ENCODE data around the gene RAB1B. TPM values are rescaled to one million over a fixed set of nuclear protein-coding genes. Genes with fewer than 3 reads are reported as not detected.

RAB1B gene
- total RNA-seq, 1 experiment from 2014 or later, result 148 TPM

DNA sequence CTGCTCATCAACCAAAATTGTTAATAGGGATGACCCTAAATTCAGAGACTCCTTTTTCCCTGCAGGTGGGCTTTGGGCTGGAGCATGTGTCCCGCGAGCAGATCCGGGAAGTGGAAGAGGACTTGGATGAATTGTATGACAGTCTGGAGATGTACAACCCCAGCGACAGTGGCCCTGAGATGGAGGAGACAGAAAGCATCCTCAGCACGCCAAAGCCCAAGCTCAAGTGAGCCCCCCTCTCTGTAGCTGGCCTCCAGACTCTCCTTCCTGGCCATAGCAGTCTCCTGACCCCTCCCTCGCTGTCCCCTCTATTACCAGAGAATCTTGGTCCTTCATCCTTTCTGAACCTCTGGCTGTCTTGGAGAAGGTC, 47.9 kb upstream of the RAB1B start:
- RAD21 ChIA-PET (ENCODE audit: low non-redundant PET in 1 of 2, low total read pairs in 2 of 2, uncharacterized antibody in 2 of 2, unreplicated experiment in 2 of 2), result no interaction called here
- CTCF ChIA-PET, result no interaction called here
- Histone ChIP-seq H2AFZ (ENCODE audit: low read depth, low read length, poor library complexity, severe bottlenecking) (no peak overlapping the region), H3K36me3 (ENCODE audit: control insufficient read depth in 1 of 2, insufficient read depth in 2 of 2, low read length in 2 of 2) (peaks cover 4 to 5% of the 10 kb centered on the region in 2 experiments; a peak in 1 of 4 replicates), H3K4me1 (ENCODE audit: control insufficient read depth in 1 of 2, insufficient read depth in 2 of 2, low read length in 2 of 2) (peaks cover 0 to 8% of the 10 kb centered on the region in 2 experiments; a peak in 1 of 4 replicates), H3K9me2 (ENCODE audit: insufficient read depth) (no peaks in the 10 kb centered on the region), H3K27ac (ENCODE audit: low read depth, low read length) (no peak overlapping the region), H3K79me2 (ENCODE audit: insufficient read depth, low read length) (no peaks in the 10 kb centered on the region), H3K4me3 (replicated peaks in 1 of 2; ENCODE audit: low read depth in 1 of 2, low read length in 2 of 2) (no peak overlapping the region), H3K9ac (ENCODE audit: low read length) (no peak overlapping the region), H4K20me1 (ENCODE audit: insufficient read depth) (no peaks in the 10 kb centered on the region), H3K4me2 (ENCODE audit: low read length) (no peak overlapping the region), H3K27me3 (ENCODE audit: insufficient read depth, low read length) (no peaks in the 10 kb centered on the region), H3K9me3 (ENCODE audit: control insufficient read depth in 1 of 2, insufficient read depth in 1 of 2, low read depth in 1 of 2, low read length in 2 of 2) (no peaks in the 10 kb centered on the region)
- POLR2A ChIA-PET, result no interaction called here
- no peak for DNase-seq (ENCODE audit: low read depth, low spot score)
- intact Hi-C loops (cut with micrococcal nuclease), result no loop called here
- TF ChIP-seq, protein P1, sequence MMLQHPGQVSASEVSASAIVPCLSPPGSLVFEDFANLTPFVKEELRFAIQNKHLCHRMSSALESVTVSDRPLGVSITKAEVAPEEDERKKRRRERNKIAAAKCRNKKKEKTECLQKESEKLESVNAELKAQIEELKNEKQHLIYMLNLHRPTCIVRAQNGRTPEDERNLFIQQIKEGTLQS (IDR thresholded peaks at IDR 0.05), result no peak
- no peak for TF ChIP-seq CEBPB (IDR thresholded peaks at IDR 0.05; ENCODE audit: low read depth)
- TF ChIP-seq RAD21 (IDR thresholded peaks at IDR 0.05; ENCODE audit: low read depth), result no peak
- no peak for TF ChIP-seq SP1 (IDR thresholded peaks at IDR 0.05; ENCODE audit: low read depth)
- TF ChIP-seq, protein P2, sequence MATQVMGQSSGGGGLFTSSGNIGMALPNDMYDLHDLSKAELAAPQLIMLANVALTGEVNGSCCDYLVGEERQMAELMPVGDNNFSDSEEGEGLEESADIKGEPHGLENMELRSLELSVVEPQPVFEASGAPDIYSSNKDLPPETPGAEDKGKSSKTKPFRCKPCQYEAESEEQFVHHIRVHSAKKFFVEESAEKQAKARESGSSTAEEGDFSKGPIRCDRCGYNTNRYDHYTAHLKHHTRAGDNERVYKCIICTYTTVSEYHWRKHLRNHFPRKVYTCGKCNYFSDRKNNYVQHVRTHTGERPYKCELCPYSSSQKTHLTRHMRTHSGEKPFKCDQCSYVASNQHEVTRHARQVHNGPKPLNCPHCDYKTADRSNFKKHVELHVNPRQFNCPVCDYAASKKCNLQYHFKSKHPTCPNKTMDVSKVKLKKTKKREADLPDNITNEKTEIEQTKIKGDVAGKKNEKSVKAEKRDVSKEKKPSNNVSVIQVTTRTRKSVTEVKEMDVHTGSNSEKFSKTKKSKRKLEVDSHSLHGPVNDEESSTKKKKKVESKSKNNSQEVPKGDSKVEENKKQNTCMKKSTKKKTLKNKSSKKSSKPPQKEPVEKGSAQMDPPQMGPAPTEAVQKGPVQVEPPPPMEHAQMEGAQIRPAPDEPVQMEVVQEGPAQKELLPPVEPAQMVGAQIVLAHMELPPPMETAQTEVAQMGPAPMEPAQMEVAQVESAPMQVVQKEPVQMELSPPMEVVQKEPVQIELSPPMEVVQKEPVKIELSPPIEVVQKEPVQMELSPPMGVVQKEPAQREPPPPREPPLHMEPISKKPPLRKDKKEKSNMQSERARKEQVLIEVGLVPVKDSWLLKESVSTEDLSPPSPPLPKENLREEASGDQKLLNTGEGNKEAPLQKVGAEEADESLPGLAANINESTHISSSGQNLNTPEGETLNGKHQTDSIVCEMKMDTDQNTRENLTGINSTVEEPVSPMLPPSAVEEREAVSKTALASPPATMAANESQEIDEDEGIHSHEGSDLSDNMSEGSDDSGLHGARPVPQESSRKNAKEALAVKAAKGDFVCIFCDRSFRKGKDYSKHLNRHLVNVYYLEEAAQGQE (IDR thresholded peaks at IDR 0.05; ENCODE audit: low read depth), result no peak
- no peak for TF ChIP-seq EZH2phosphoT487 (IDR thresholded peaks at IDR 0.05; ENCODE audit: borderline replicate concordance)
- TF ChIP-seq ZFX (IDR thresholded peaks at IDR 0.05), result no peak
- TF ChIP-seq POLR2AphosphoS5 (IDR thresholded peaks at IDR 0.05; ENCODE audit: low read depth, low read length), result no peak
- TF ChIP-seq YY1 (IDR thresholded peaks at IDR 0.05; ENCODE audit: extremely low read depth, insufficient replicate concordance, low read depth, low read length), result no peak
- TF ChIP-seq, protein P3, sequence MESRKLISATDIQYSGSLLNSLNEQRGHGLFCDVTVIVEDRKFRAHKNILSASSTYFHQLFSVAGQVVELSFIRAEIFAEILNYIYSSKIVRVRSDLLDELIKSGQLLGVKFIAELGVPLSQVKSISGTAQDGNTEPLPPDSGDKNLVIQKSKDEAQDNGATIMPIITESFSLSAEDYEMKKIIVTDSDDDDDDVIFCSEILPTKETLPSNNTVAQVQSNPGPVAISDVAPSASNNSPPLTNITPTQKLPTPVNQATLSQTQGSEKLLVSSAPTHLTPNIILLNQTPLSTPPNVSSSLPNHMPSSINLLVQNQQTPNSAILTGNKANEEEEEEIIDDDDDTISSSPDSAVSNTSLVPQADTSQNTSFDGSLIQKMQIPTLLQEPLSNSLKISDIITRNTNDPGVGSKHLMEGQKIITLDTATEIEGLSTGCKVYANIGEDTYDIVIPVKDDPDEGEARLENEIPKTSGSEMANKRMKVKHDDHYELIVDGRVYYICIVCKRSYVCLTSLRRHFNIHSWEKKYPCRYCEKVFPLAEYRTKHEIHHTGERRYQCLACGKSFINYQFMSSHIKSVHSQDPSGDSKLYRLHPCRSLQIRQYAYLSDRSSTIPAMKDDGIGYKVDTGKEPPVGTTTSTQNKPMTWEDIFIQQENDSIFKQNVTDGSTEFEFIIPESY (IDR thresholded peaks at IDR 0.05; ENCODE audit: extremely low read depth, insufficient replicate concordance, low read length), result no peak
- no peak for TF ChIP-seq TCF7L2 (IDR thresholded peaks at IDR 0.05; ENCODE audit: borderline replicate concordance, extremely low read depth, insufficient read depth, insufficient read length)
- ATAC-seq, result no peak
- BruUV-seq (replicated peaks), result no TSS peak
